SK-N-SH (cell line): Measurements from ENCODE around the gene THSD4. TPM values are rescaled to one million over a fixed set of nuclear protein-coding genes. Genes with fewer than 3 reads are reported as not detected.

Experiments
- CTCF ChIA-PET: fragments of 300-600, 350-600 bp; formaldehyde crosslinking; extraction: SDS; loops from one replicate; lab custom pipeline; 2021; lab: Yijun Ruan, JAX
- POLR2A ChIA-PET: fragments of 350-600 bp; sonication (Branson Sonifier 250); formaldehyde crosslinking; extraction: SDS; loops from one replicate; lab custom pipeline; 2020; ENCODE audit warnings: antibody characterized with exemption, inconsistent platforms; lab: Yijun Ruan, JAX
- DNase-seq: peaks from one replicate; pipeline ENCODE4 v3.0.0; 2012
- H2AFZ ChIP-seq: fragments of 200-600 bp; sonication (generic); 2 replicates; pipeline ENCODE4 v1.8.1; 2016; ENCODE audit warnings: antibody characterized with exemption, mild to moderate bottlenecking, low read depth
- H3F3A ChIP-seq: fragments of 200-600 bp; sonication (generic); replicated peaks from 2 replicates; pipeline ENCODE3; 2016; ENCODE audit warnings: antibody characterized with exemption, mild to moderate bottlenecking; ENCODE audit not compliant: insufficient read depth
- H3K27ac ChIP-seq, 2 experiments: fragments of 200-500 bp in 1 of 2; fragments of 200-600 bp in 1 of 2; sonication (Bioruptor generic) in 1 of 2; sonication (generic), shearing (Covaris generic) in 1 of 2; 2 replicates each; pipeline versions ENCODE4 v1.5.1 to v1.6.1; 2014 to 2016; ENCODE audit warnings: low read depth in 2 of 2, inconsistent platforms in 1 of 2, low read length in 1 of 2, mild to moderate bottlenecking in 1 of 2, mixed read lengths in 1 of 2
- H3K27me3 ChIP-seq: fragments of 200-600 bp; sonication (generic), shearing (Covaris generic); 2 replicates; pipeline ENCODE4 v1.6.1; 2016; ENCODE audit warnings: mixed run types; ENCODE audit not compliant: insufficient read depth
- H3K36me3 ChIP-seq, 2 experiments: fragments of 200-500 bp in 1 of 2; fragments of 200-600 bp in 1 of 2; sonication (Bioruptor generic) in 1 of 2; sonication (generic) in 1 of 2; replicated peaks in 1 of 2; 2 replicates each; pipeline versions ENCODE3 to v1.5.1; 2014 to 2016; ENCODE audit warnings: low read length in 1 of 2, mild to moderate bottlenecking in 1 of 2; ENCODE audit not compliant: insufficient read depth in 2 of 2, control insufficient read depth in 1 of 2
- H3K4me1 ChIP-seq, 2 experiments: fragments of 200-500 bp in 1 of 2; fragments of 200-600 bp in 1 of 2; sonication (Bioruptor generic) in 1 of 2; sonication (generic), shearing (Covaris generic) in 1 of 2; 2 replicates each; pipeline versions ENCODE4 v1.5.1 to v1.6.1; 2014 to 2016; ENCODE audit warnings: low read depth in 1 of 2, low read length in 1 of 2, mixed run types in 1 of 2; ENCODE audit not compliant: insufficient read depth in 2 of 2, control insufficient read depth in 1 of 2
- H3K4me2 ChIP-seq: fragments of 200-600 bp; sonication (generic), shearing (Covaris generic); 2 replicates; pipeline ENCODE4 v1.6.1; 2017; ENCODE audit warnings: mixed run types
- H3K4me3 ChIP-seq, 2 experiments: fragments of 200-500 bp in 1 of 2; fragments of 200-600 bp in 1 of 2; sonication (Bioruptor generic) in 1 of 2; sonication (generic), shearing (Covaris generic) in 1 of 2; 2 replicates each; pipeline versions ENCODE4 v1.5.1 to v1.8.1; 2014 to 2016; ENCODE audit warnings: low read depth in 2 of 2, inconsistent platforms in 1 of 2, low read length in 1 of 2, mild to moderate bottlenecking in 1 of 2, mixed read lengths in 1 of 2, moderate library complexity in 1 of 2
- H3K79me2 ChIP-seq: fragments of 200-600 bp; sonication (generic); 2 replicates; pipeline ENCODE4 v1.8.1; 2017; ENCODE audit warnings: mild to moderate bottlenecking; ENCODE audit not compliant: insufficient read depth
- H3K9ac ChIP-seq: fragments of 200-600 bp; sonication (generic); 2 replicates; pipeline ENCODE4 v1.6.1; 2017; ENCODE audit warnings: mixed run types
- H3K9me2 ChIP-seq: fragments of 200-600 bp; sonication (generic); 2 replicates; pipeline ENCODE4 v1.6.1; 2017; ENCODE audit warnings: mixed run types
- H3K9me3 ChIP-seq: fragments of 200-600 bp; sonication (generic); 2 replicates; pipeline ENCODE4 v1.6.1; 2017; ENCODE audit warnings: mixed run types, mild to moderate bottlenecking, moderate library complexity
- H4K20me1 ChIP-seq: fragments of 200-600 bp; sonication (generic); 2 replicates; pipeline ENCODE4 v1.6.1; 2017; ENCODE audit warnings: mild to moderate bottlenecking, mixed run types; ENCODE audit not compliant: insufficient read depth
- ELF1 ChIP-seq: IDR thresholded peaks from 2 replicates; pipeline ENCODE4 v1.4.0; 2012
- EZH2phosphoT487 ChIP-seq: fragments of 200-600 bp; sonication (generic); IDR thresholded peaks from 2 replicates; pipeline ENCODE4 v1.6.1; 2017; ENCODE audit warnings: low read depth, mixed run types, mild to moderate bottlenecking, antibody characterized with exemption, moderate library complexity, borderline replicate concordance
- MEF2A ChIP-seq: IDR thresholded peaks from 2 replicates; pipeline ENCODE4 v1.4.0; 2012; ENCODE audit warnings: low read depth, borderline replicate concordance
- MXI1 ChIP-seq: IDR thresholded peaks from 2 replicates; pipeline ENCODE4 v1.6.1; 2012; ENCODE audit warnings: mild to moderate bottlenecking, low read depth, low read length, improper control_type of control experiment
- NRF1 ChIP-seq: IDR thresholded peaks from 2 replicates; pipeline ENCODE4 v1.6.1; 2012; ENCODE audit warnings: low read depth, mild to moderate bottlenecking, low read length
- RAD21 ChIP-seq: IDR thresholded peaks from 2 replicates; pipeline ENCODE4 v1.6.1; 2012; ENCODE audit warnings: mild to moderate bottlenecking, low read length
- RXRA ChIP-seq: IDR thresholded peaks from 2 replicates; pipeline ENCODE4 v1.4.0; 2012; ENCODE audit warnings: low read depth, mild to moderate bottlenecking, borderline replicate concordance
- TCF12 ChIP-seq: IDR thresholded peaks from 2 replicates; pipeline ENCODE4 v1.4.0; 2012
- USF2 ChIP-seq: fragments of 150-350 bp; IDR thresholded peaks from 2 replicates; pipeline ENCODE4 v1.6.1; 2017; ENCODE audit warnings: antibody characterized with exemption, low read length, low read depth, borderline replicate concordance
- YY1 ChIP-seq: IDR thresholded peaks from 2 replicates; pipeline ENCODE4 v1.4.0; 2012; ENCODE audit warnings: low read depth, mild to moderate bottlenecking
- WGBS: methylation state at CpG from one replicate; pipeline ENCODE4 v1.1.6; 2017; ENCODE audit warnings: low lambda C conversion rate; 5-methylcytosine and 5-hydroxymethylcytosine counted together
- polyA plus RNA-seq, 3 experiments: library from polyadenylated mRNA; depleted of rRNA; stranded (reverse); fragments of >200 nt; gene quantifications; 2 replicates each; pipeline ENCODE4 v1.2.3, GENCODE V29; 2012
- TF ChIP-seq, protein P1 (sequence below): IDR thresholded peaks from 2 replicates; pipeline ENCODE4 v1.6.1; 2012; ENCODE audit warnings: mild to moderate bottlenecking, low read depth, low read length, moderate library complexity
- TF ChIP-seq, protein P2 (sequence below): IDR thresholded peaks from 2 replicates; pipeline ENCODE4 v1.4.0; 2012; ENCODE audit warnings: low read depth, borderline replicate concordance

The THSD4 gene
- polyA plus RNA-seq, 1 of the 3 experiments (the other 2 are of a cell fraction), result 79.1 TPM

- peaks cover 6% of the 10 kb centered on the region for H3F3A ChIP-seq
- H3K27me3 ChIP-seq, result no peaks in the 10 kb centered on the region
- no peak overlapping the region for H3K9ac ChIP-seq
- WGBS, result 91% methylated on average over 3 of the region's 3 CpGs
- POLR2A ChIA-PET, result no interaction called here
- DNase-seq, result no peak
- peaks cover 0 to 13% of the 10 kb centered on the region in 2 experiments for H3K36me3 ChIP-seq
- no peaks in the 10 kb centered on the region for H4K20me1 ChIP-seq
- CTCF ChIA-PET, result no interaction called here
- H3K4me2 ChIP-seq, result no peak overlapping the region
- no peaks in the 10 kb centered on the region for H3K9me2 ChIP-seq
- H2AFZ ChIP-seq, result no peak overlapping the region
- H3K27ac ChIP-seq, result no peak overlapping the region
- H3K4me3 ChIP-seq, result no peak overlapping the region
- TF ChIP-seq ELF1 (no peak), NRF1 (no peak), TCF12 (no peak), USF2 (no peak), RAD21 (no peak), RXRA (no peak)
- TF ChIP-seq, protein P1, sequence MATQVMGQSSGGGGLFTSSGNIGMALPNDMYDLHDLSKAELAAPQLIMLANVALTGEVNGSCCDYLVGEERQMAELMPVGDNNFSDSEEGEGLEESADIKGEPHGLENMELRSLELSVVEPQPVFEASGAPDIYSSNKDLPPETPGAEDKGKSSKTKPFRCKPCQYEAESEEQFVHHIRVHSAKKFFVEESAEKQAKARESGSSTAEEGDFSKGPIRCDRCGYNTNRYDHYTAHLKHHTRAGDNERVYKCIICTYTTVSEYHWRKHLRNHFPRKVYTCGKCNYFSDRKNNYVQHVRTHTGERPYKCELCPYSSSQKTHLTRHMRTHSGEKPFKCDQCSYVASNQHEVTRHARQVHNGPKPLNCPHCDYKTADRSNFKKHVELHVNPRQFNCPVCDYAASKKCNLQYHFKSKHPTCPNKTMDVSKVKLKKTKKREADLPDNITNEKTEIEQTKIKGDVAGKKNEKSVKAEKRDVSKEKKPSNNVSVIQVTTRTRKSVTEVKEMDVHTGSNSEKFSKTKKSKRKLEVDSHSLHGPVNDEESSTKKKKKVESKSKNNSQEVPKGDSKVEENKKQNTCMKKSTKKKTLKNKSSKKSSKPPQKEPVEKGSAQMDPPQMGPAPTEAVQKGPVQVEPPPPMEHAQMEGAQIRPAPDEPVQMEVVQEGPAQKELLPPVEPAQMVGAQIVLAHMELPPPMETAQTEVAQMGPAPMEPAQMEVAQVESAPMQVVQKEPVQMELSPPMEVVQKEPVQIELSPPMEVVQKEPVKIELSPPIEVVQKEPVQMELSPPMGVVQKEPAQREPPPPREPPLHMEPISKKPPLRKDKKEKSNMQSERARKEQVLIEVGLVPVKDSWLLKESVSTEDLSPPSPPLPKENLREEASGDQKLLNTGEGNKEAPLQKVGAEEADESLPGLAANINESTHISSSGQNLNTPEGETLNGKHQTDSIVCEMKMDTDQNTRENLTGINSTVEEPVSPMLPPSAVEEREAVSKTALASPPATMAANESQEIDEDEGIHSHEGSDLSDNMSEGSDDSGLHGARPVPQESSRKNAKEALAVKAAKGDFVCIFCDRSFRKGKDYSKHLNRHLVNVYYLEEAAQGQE, result no peak
- TF ChIP-seq, protein P2, sequence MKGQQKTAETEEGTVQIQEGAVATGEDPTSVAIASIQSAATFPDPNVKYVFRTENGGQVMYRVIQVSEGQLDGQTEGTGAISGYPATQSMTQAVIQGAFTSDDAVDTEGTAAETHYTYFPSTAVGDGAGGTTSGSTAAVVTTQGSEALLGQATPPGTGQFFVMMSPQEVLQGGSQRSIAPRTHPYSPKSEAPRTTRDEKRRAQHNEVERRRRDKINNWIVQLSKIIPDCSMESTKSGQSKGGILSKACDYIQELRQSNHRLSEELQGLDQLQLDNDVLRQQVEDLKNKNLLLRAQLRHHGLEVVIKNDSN, result no peak
- no peaks in the 10 kb centered on the region for H3K9me3 ChIP-seq
- peaks cover 2 to 9% of the 10 kb centered on the region in 2 experiments; a peak in 2 of 4 replicates for H3K4me1 ChIP-seq
- H3K79me2 ChIP-seq, result no peaks in the 10 kb centered on the region
Observed at GRCh38 chr15:71336671-71337070, 221.4 kb downstream of the THSD4 start.

- H3K9me3 ChIP-seq, result no peaks in the 10 kb centered on the region
- ChIA-PET POLR2A (no interaction called here), CTCF (no interaction called here)
- H3K27ac ChIP-seq, result no peak overlapping the region
- DNase-seq, result no peak
- H3K4me1 ChIP-seq, result peaks cover 2 to 9% of the 10 kb centered on the region in 2 experiments; a peak in 2 of 4 replicates
- no peak overlapping the region for H2AFZ ChIP-seq
- peaks cover 6% of the 10 kb centered on the region for H3F3A ChIP-seq
- no peaks in the 10 kb centered on the region for H3K9me2 ChIP-seq
- no peaks in the 10 kb centered on the region for H4K20me1 ChIP-seq
- H3K79me2 ChIP-seq, result no peaks in the 10 kb centered on the region
- WGBS, result 88% methylated on average over 4 of the region's 5 CpGs
- no peak for TF ChIP-seq YY1
- no peak for TF ChIP-seq MXI1
- TF ChIP-seq, protein P2, result no peak
- no peak for TF ChIP-seq EZH2phosphoT487
- TF ChIP-seq MEF2A, result no peak
- no peak overlapping the region for H3K4me3 ChIP-seq
- no peak overlapping the region for H3K4me2 ChIP-seq
- no peaks in the 10 kb centered on the region for H3K27me3 ChIP-seq
- H3K9ac ChIP-seq, result no peak overlapping the region
- H3K36me3 ChIP-seq, result peaks cover 0 to 13% of the 10 kb centered on the region in 2 experiments
Observed at GRCh38 chr15:71337197-71337845, 222.1 kb downstream of the THSD4 start.
